Stimulated activated CD4-positive, alpha-beta T cell treated with anti-CD3 and anti-CD28 coated beads, Interleukin-1b, Interleukin-23, amount 100 ng/mL, for 24 hours (primary cell): ENCODE measurements around the gene PDE11A.

Experiments used
- DNase-seq, 4 experiments: peaks; one replicate each; pipeline ENCODE4 v3.0.0-alpha.2; 2020; ENCODE audit warnings: low read depth in 4 of 4, low spot score in 1 of 4

The PDE11A gene

GRCh38 chr2:177703159-177703558 lies 369.4 kb downstream of the PDE11A start:
- no peak for DNase-seq

GRCh38 chr2:177698281-177698680 lies 374.3 kb downstream of the PDE11A start:
- no peak for DNase-seq

- DNase-seq, result no peak
Observed at GRCh38 chr2:177694348-177694747, 378.2 kb downstream of the PDE11A start.

GRCh38 chr2:177693658-177694339 lies 378.8 kb downstream of the PDE11A start:
- DNase-seq, result no peak

GRCh38 chr2:177692783-177693269 lies 379.8 kb downstream of the PDE11A start:
- DNase-seq, result no peak

- DNase-seq, result no peak
Observed at GRCh38 chr2:177692042-177692782, 380.4 kb downstream of the PDE11A start.

GRCh38 chr2:177691177-177691576 lies 381.4 kb downstream of the PDE11A start:
- DNase-seq, result no peak

GRCh38 chr2:177689623-177690022 lies 383.0 kb downstream of the PDE11A start:
- DNase-seq, result no peak

- no peak for DNase-seq
Observed at GRCh38 chr2:177688844-177689243, 383.7 kb downstream of the PDE11A start.

- DNase-seq, result no peak
Observed at GRCh38 chr2:177683661-177684069, 388.9 kb downstream of the PDE11A start.

GRCh38 chr2:177682836-177683660 lies 389.5 kb downstream of the PDE11A start:
- no peak for DNase-seq

- DNase-seq, result no peak
Observed at GRCh38 chr2:177682006-177682405, 390.6 kb downstream of the PDE11A start.

- no peak for DNase-seq
Observed at GRCh38 chr2:177680866-177681712, 391.5 kb downstream of the PDE11A start.

GRCh38 chr2:177679611-177680605 lies 392.7 kb downstream of the PDE11A start:
- no peak for DNase-seq

GRCh38 chr2:177678939-177679338 lies 393.6 kb downstream of the PDE11A start:
- DNase-seq, result no peak

- DNase-seq, result no peak
Observed at GRCh38 chr2:177676636-177677035, 395.9 kb downstream of the PDE11A start.

- no peak for DNase-seq
Observed at GRCh38 chr2:177675825-177676224, 396.8 kb downstream of the PDE11A start.

- DNase-seq, result no peak
Observed at GRCh38 chr2:177675350-177675821, 397.2 kb downstream of the PDE11A start.
